Activated CD8-positive, alpha-beta T cell treated with anti-CD3 and anti-CD28 coated beads for 36 hours (primary cell): ENCODE measurements around the gene SLC25A26. TPM values are rescaled to one million over a fixed set of nuclear protein-coding genes. Genes with fewer than 3 reads are reported as not detected.

Experiments
- ATAC-seq: fragments of 200-7000 bp; cut with Tn5 transposase; one replicate; pipeline ENCODE4 v1.10.0; 2021; ENCODE audit warnings: mild to moderate bottlenecking, moderate library complexity
- CTCF ChIA-PET: fragments of 350-600 bp; sonication (Branson Sonifier 250); formaldehyde crosslinking; loops from one replicate; lab custom pipeline; 2021; ENCODE audit warnings: antibody characterized with exemption; lab: Charles Lee
- POLR2A ChIA-PET: fragments of 350-600 bp; sonication (Branson Sonifier 250); formaldehyde crosslinking; loops from one replicate; lab custom pipeline; 2021; ENCODE audit warnings: antibody characterized with exemption; lab: Charles Lee
- DNase-seq: peaks from one replicate; pipeline ENCODE4 v3.0.0-alpha.2; 2020
- H3K27ac Mint-ChIP-seq: one replicate; pipeline ENCODE4 v1.8.0; 2021; ENCODE audit warnings: mild to moderate bottlenecking, mixed read lengths
- H3K27me3 Mint-ChIP-seq: one replicate; pipeline ENCODE4 v1.8.0; 2021; ENCODE audit warnings: mixed read lengths
- H3K36me3 Mint-ChIP-seq: one replicate; pipeline ENCODE4 v1.8.0; 2021; ENCODE audit warnings: low read depth, mixed read lengths
- H3K4me1 Mint-ChIP-seq: one replicate; pipeline ENCODE4 v1.8.0; 2021; ENCODE audit warnings: low read depth, mixed read lengths
- H3K4me3 Mint-ChIP-seq: one replicate; pipeline ENCODE4 v1.8.0; 2021; ENCODE audit warnings: mild to moderate bottlenecking, moderate library complexity, mixed read lengths
- H3K9me3 Mint-ChIP-seq: one replicate; pipeline ENCODE4 v1.8.0; 2021; ENCODE audit warnings: mixed read lengths
- intact Hi-C: fragments of 100-400 bp; cut with micrococcal nuclease; formaldehyde crosslinking; loops from one replicate; pipeline ENCODE4 v1.10.0; 2022
- total RNA-seq, 2 experiments: library from RNA; stranded (reverse); gene quantifications; one replicate each; pipeline ENCODE4 v1.2.3, GENCODE V29; 2021
- TF ChIP-seq, protein P1 (sequence below): fragments of 200-600 bp; IDR thresholded peaks from one replicate; pipeline ENCODE4 v1.8.0; 2022; ENCODE audit warnings: antibody characterized with exemption, mild to moderate bottlenecking

The SLC25A26 gene
- total RNA-seq, 2 experiments from 2014 or later = 28.5 to 31.0 TPM

DNA sequence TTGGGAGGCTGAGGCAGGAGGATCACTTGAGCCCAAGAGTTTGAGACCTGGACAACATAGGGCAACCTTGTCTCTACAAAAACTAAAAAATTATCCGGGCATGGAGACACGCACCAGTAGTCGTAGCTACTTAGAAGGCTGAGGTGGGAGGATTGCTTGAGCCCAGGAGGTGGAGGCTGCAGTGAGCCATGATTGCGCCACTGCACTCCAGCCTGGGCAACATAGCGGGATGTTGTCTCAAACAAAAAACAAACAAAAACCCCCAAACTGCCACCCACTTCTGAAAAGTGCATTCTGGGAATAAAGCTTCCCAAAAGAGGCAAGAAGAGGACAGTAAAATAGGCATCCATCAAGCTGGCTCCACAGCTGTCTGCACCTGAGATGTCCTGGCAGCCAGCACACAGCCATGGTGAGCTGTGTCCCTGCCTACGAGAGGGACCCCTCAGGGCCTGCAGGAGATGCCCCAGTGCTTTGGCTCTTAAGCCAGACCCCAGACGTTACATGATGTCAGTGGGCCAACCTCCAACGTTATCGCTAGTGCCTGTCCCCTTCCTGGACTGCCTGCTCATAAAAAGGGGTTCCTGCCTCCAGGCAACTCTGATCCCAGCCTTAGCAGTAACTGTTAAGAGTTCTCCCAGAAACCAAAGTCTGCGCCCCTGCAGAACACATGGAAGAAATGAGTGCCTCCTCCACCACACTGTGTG lies 178.9 kb downstream of the SLC25A26 start:
- peaks cover 6% of the 10 kb centered on the region for H3K4me1 Mint-ChIP-seq
- intact Hi-C loops = no loop called here
- no peaks in the 10 kb centered on the region for H3K9me3 Mint-ChIP-seq
- ChIA-PET CTCF (interaction anchor here (3.5 kb wide), 1 partner anchor 8 kb away, joined by 21 read pairs; no protein-coding TSS in a partner anchor), POLR2A (no interaction called here)
- no peak for DNase-seq
- TF ChIP-seq, protein P1, sequence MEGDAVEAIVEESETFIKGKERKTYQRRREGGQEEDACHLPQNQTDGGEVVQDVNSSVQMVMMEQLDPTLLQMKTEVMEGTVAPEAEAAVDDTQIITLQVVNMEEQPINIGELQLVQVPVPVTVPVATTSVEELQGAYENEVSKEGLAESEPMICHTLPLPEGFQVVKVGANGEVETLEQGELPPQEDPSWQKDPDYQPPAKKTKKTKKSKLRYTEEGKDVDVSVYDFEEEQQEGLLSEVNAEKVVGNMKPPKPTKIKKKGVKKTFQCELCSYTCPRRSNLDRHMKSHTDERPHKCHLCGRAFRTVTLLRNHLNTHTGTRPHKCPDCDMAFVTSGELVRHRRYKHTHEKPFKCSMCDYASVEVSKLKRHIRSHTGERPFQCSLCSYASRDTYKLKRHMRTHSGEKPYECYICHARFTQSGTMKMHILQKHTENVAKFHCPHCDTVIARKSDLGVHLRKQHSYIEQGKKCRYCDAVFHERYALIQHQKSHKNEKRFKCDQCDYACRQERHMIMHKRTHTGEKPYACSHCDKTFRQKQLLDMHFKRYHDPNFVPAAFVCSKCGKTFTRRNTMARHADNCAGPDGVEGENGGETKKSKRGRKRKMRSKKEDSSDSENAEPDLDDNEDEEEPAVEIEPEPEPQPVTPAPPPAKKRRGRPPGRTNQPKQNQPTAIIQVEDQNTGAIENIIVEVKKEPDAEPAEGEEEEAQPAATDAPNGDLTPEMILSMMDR = no peak
- peaks cover 7% of the 10 kb centered on the region for H3K36me3 Mint-ChIP-seq
- H3K4me3 Mint-ChIP-seq = no peak overlapping the region
- no peak for ATAC-seq
- no peak overlapping the region for H3K27ac Mint-ChIP-seq
- H3K27me3 Mint-ChIP-seq = no peaks in the 10 kb centered on the region

DNA sequence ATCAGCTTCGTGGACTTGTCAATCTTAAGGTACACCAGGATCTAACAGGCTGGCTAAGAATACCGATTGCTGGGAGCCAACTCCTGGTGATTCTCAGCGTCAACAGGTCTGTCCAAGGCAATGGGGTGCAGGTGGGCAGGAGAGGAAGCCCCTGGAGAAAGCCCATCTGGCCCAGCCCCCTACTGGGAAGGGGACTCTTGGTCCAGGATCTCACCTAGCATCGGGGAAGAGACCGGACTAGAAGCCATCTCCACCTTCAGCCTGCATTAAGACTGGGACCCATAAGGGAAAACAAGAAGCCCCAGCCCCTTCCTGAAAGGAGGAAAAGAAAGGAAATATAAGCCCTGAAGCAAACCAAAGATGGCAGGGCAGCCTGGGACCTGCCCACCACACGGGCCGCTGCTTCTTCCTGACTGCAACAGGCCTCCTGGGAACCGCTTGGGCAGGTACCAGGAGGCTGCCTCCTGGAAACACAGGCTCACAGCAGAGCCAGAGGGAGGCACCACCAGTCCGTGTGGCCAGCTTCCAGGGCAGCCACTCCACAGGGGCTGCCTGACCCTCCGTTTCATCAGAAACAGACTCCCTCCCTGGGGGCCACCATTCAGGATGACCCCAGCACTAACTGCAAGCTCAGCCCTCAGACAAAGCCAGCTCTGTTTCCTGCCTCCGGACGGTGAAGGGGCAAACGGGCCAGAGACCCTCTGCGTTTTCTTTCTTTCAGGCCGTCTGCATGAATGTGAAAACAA lies 179.8 kb downstream of the SLC25A26 start:
- H3K36me3 Mint-ChIP-seq = peaks cover 5% of the 10 kb centered on the region
- no peak overlapping the region for H3K27ac Mint-ChIP-seq
- TF ChIP-seq, protein P1 = no peak
- no peaks in the 10 kb centered on the region for H3K27me3 Mint-ChIP-seq
- no peak for DNase-seq
- no peaks in the 10 kb centered on the region for H3K9me3 Mint-ChIP-seq
- intact Hi-C loops = no loop called here
- ChIA-PET CTCF (interaction anchor here (0.8 kb wide), 1 partner anchor 135 kb away, joined by 3 read pairs; no protein-coding TSS in a partner anchor), POLR2A (no interaction called here)
- peaks cover 3% of the 10 kb centered on the region for H3K4me1 Mint-ChIP-seq
- no peak overlapping the region for H3K4me3 Mint-ChIP-seq
- ATAC-seq = no peak

DNA sequence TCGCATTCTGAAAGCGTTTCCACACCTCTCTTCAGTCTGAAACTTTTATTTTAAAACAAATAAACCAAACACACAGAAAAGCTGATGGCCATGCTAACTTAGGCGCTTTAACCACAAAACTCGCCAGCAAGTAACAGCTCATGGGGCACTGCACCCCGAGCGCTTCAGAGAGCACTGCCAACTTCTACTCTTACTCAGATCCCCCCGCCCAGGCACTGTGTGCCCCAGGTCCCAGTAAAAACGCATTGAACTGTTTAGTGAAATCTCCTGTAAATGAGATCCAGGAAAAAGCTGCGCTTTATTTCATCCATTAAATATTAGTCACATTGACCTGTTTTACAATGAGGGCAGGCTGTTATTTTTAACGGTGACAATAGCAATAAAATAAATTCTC lies 180.4 kb downstream of the SLC25A26 start:
- ChIA-PET CTCF (interaction anchor here (0.8 kb wide), 1 partner anchor 136 kb away, joined by 3 read pairs; no protein-coding TSS in a partner anchor), POLR2A (no interaction called here)
- Mint-ChIP-seq H3K27ac (no peak overlapping the region), H3K9me3 (no peaks in the 10 kb centered on the region), H3K4me3 (no peak overlapping the region), H3K36me3 (peaks cover 5% of the 10 kb centered on the region), H3K4me1 (peaks cover 3% of the 10 kb centered on the region), H3K27me3 (no peaks in the 10 kb centered on the region)
- intact Hi-C loops = no loop called here
- TF ChIP-seq, protein P1 = no peak
- DNase-seq (no peak), ATAC-seq (no peak)

DNA sequence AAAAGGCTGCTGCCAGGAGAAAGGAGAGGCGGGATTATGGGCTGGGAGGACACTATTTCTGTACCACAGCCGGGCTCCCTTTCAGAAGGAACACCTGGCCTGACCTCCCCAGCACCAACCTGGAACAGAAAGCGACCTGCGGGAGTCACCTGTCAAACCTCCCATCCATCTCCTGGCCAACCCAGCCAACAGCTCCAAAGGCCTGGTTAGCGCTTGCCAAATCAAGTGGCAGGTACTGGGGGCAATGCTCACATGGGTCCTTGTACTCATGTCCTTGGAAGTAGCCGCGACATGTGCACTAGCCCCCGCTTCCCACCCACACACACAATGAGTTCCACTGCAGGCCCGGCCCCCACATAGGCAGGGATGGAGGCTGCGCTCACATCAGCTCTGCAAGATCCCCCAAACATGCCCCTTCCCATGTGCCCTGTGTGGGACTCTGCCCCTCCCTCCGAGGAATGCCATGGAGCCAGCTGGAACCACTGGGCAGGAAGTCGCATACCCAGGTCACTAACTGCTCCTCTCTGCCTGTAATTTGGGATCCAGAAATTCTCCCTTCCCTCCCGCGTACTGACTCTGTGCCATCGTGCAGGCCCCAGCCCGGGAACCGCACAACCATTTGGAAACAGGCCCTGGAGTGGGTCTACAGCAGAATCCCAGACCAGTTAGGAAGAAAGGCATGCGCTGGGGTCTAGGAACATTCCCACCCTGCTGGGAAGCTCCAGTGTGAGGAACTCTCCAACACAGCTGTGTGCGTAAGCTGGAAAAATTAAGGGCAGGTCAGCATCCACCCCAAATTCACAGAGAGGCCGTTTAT lies 181.1 kb downstream of the SLC25A26 start:
- intact Hi-C loops = no loop called here

More for the DNA sequence above, 181.1 kb downstream of the SLC25A26 start:
- ChIA-PET POLR2A (no interaction called here), CTCF (no interaction called here)
- DNase-seq = no peak
- Mint-ChIP-seq H3K9me3 (no peaks in the 10 kb centered on the region), H3K4me1 (peaks cover 3% of the 10 kb centered on the region), H3K36me3 (peaks cover 4% of the 10 kb centered on the region), H3K27me3 (no peaks in the 10 kb centered on the region), H3K4me3 (no peak overlapping the region), H3K27ac (no peak overlapping the region)
- no peak for ATAC-seq
- TF ChIP-seq, protein P1 = no peak
